LNCaP clone FGC (cell line): ENCODE results near the gene FOXRED1.
"Not testable (repeated sequence)": the region's sequence is repeated elsewhere in the genome, so short reads cannot be mapped to it uniquely, and the experiment has no call there.

Experiments
- DNase-seq: peaks from one replicate; pipeline ENCODE4 v3.0.0-alpha.2; 2011; ENCODE audit warnings: low read depth
- H3K4me3 ChIP-seq: 2 replicates; pipeline ENCODE4 v1.5.1; 2011; ENCODE audit warnings: mild to moderate bottlenecking, low read depth, low read length, control low read depth
- TF ChIP-seq, protein P1 (sequence below): IDR thresholded peaks from 2 replicates; pipeline ENCODE4 v1.5.1; 2012; ENCODE audit warnings: mild to moderate bottlenecking; ENCODE audit not compliant: control insufficient read depth, insufficient read depth; ENCODE audit errors: extremely low read depth

Gene FOXRED1

DNA sequence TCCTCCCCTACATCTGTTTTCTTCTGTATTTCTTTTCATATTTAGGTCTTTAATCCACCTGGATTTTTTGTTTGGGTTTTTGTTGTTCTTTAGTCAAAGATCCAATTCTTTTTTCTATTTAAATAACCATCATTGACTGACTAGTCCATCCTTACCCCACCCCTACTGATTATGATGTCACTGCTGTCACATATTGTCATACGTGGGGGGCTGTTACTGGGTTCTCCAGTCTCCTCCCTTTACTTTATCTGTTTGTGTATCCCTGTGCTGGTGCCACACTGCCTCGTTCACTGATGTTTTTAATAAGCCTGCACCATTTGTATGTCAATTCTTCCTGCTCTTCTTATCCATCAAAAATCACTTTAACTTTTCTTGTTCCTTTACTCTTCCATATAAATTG lies 28.1 kb downstream of the FOXRED1 start:
- no peak overlapping the region for H3K4me3 ChIP-seq
- no peak for DNase-seq
- TF ChIP-seq, protein P1, sequence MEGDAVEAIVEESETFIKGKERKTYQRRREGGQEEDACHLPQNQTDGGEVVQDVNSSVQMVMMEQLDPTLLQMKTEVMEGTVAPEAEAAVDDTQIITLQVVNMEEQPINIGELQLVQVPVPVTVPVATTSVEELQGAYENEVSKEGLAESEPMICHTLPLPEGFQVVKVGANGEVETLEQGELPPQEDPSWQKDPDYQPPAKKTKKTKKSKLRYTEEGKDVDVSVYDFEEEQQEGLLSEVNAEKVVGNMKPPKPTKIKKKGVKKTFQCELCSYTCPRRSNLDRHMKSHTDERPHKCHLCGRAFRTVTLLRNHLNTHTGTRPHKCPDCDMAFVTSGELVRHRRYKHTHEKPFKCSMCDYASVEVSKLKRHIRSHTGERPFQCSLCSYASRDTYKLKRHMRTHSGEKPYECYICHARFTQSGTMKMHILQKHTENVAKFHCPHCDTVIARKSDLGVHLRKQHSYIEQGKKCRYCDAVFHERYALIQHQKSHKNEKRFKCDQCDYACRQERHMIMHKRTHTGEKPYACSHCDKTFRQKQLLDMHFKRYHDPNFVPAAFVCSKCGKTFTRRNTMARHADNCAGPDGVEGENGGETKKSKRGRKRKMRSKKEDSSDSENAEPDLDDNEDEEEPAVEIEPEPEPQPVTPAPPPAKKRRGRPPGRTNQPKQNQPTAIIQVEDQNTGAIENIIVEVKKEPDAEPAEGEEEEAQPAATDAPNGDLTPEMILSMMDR: no peak

DNA sequence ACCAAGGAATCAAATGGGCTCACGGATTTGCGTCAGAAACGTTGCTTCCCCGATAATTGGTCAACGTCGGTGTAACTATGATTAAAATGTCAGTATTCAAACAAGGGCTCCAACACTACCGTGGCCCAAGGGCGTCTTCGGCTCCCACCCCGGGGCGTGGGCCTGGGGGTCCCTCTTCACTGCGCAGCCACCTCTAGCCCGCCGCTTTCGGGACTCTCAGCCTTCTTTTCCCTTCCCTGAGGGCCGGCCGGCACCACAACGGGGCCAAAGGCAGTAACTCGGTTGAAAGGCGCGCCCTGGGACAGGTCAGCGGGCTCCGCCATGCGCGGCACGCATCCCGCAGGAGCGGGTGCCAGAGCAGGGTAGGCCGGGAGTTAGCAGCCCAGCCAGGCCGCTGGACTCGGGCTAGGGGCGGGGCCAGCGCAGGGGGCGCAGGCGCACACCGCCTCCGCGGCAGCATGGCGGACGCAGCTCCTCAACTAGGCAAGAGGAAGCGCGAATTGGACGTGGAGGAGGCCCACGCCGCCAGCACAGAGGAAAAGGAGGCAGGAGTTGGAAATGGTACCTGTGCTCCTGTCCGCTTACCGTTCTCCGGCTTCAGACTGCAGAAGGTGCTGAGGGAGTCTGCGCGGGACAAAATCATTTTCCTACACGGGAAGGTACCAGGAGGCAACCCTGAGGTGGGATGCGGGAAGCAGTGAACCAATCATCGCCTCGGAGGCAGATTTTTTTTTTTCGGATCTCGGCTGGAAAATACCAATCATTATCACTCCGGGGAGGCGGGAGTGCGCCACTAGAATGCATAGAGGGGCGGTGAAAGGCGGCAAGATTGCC lies 34.9 kb downstream of the FOXRED1 start, which contains the start of gene DCPS:
Gene DCPS, plus strand, starts transcription at position 438 of the 834 bp plus-strand sequence. Its CDS starts 21 bp downstream, at position 459.
- H3K4me3 ChIP-seq: peak within 1 kb of the TSS; percentile 76
- DNase-seq: peak; percentile 79
- TF ChIP-seq, protein P1: no peak

DNA sequence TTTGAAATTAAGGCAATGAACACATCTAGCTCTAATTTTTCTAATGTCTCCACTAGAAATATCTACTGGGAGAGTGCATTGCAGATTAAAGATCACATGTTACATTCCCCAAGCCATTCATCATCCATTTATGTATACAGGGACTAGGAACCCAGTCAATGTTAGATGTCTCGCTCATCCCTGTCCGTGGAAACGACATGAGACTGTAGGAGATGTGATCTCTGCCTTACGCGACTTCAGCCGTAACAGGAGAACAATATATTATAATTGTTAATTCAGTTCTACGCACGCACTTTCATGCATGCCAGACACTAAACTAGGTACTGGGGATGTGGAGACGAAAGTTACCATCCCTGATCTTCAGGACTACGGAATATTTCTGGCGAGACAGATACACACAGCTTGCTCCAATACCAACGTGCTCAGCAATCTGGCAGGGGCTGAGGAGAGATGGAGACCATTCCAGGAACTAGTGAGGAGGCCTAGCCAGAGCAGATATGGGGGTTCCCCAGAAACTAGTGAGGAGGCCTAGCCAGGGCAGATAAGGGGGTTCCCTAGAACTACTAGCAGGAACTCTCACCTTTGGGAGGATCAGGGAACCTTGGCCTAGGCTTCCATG lies 35.6 kb downstream of the FOXRED1 start:
- no peak for DNase-seq
- TF ChIP-seq, protein P1: no peak
- H3K4me3 ChIP-seq: peak overlapping the region; percentile 76

DNA sequence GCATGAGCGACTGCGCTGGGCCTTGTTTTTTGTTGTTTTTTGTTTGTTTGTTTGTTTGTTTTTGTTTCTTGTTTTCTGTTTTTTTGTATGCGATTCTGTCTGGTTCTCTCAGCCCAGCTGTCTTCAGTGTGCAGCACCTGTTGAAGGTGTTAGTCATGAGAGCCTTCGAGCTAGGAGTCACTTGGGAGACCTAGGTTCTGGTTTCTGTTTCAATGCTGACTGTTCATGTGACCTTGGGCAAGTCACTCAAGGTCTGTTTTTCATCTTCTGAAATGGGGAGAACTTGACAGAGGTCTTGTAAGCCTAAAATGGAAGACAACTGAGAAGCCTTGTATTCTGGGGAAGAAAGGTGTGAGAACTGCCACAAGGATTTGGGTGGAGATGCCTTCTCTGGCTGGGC lies 36.7 kb downstream of the FOXRED1 start:
- TF ChIP-seq, protein P1: no peak
- H3K4me3 ChIP-seq: no peak overlapping the region
- no peak for DNase-seq

DNA sequence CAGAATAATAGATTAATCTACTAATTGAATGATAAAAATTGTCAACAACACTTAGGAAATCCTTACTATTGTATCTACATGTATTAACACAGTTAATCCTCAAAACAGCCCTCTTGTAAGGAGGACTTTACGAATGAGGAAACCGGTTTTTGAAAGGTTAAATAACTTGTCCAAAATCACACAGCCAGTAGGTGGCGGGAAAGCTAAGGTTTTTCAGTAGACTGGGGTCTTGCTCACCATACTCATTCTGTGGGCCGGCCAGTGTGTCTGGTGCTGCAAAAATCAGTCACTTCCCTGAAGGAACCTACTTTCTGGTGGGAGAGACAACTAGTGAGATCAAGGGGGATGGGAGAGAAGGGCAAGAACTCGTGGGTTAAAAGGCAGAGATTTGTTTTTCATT lies 38.8 kb downstream of the FOXRED1 start:
- no peak overlapping the region for H3K4me3 ChIP-seq
- TF ChIP-seq, protein P1: 0 out of 2 replicates have a peak, but pooled peaks have one; percentile 12
- DNase-seq: no peak

DNA sequence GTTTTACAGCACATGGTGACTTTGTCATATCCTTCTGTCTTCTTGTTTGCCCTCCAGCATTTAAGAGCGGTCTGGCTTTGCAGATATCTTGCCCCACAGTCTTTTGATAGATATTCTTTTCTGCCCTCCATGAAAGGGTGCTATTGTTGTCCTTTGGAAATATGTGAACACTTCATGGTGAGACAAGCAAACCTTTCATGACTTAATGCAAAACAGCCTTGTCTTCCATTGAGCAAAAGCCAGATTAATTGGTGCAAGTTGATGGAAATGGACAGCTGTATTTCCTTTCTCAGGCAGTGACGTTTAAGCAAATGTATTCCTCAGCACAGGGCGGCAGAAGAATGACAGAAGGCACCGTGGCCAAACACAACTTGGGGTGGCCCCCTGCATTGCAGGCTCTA lies 39.3 kb downstream of the FOXRED1 start:
- H3K4me3 ChIP-seq: no peak overlapping the region
- TF ChIP-seq, protein P1: no peak
- no peak for DNase-seq

DNA sequence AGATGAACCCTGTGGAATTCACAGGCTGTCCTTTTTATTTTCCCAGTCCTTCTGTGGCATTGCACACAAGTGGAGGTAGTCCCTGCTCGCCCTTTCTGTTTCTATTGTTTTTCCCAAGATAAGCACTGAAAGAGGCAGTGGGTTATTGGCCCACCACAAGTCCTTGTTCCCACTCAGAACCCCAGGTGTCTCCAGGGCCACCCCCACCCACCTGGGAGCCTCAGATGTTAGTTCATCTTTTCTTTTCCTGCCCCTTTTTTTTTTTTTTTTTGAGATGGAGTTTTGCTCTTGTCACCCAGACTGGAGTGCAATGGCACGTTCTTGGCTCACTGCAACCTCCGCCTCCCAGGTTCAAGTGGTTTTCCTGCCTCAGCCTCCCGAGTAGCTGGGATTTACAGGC lies 39.8 kb downstream of the FOXRED1 start:
- not testable (repeated sequence) for DNase-seq, H3K4me3 ChIP-seq
